HCT116 (cell line): Measurements from ENCODE around the gene CDK14. TPM values are rescaled to one million over a fixed set of nuclear protein-coding genes. Genes with fewer than 3 reads are reported as not detected.

Source experiments
- ATAC-seq: fragments of 200-7000 bp; cut with Tn5 transposase; 2 replicates; pipeline ENCODE4 v1.9.1; 2020; ENCODE audit warnings: mild to moderate bottlenecking, moderate library complexity
- BruUV-seq: library from RNA; stranded (reverse); fragments of 400-500 nt; replicated peaks from 2 replicates; lab custom pipeline; 2021; lab: Mats Ljungman, UMichigan
- CTCF ChIA-PET: fragments of 300-600 bp; sonication (Branson Sonifier 250); formaldehyde crosslinking; loops from one replicate; lab custom pipeline; 2021; ENCODE audit warnings: antibody characterized with exemption; lab: Charles Lee
- POLR2A ChIA-PET: fragments of 300-600, 350-600 bp; sonication (Branson Sonifier 250); formaldehyde crosslinking; loops from one replicate; lab custom pipeline; 2021; ENCODE audit warnings: antibody characterized with exemption; lab: Charles Lee
- RAD21 ChIA-PET, 2 experiments: fragments of 300-600 bp; sonication (Branson Sonifier 250); formaldehyde crosslinking; loops; one replicate each; lab custom pipeline; 2023; ENCODE audit warnings: low total read pairs in 2 of 2; ENCODE audit not compliant: uncharacterized antibody in 2 of 2, unreplicated experiment in 2 of 2, low non-redundant PET in 1 of 2; lab: Charles Lee
- DNase-seq: peaks from one replicate; pipeline ENCODE4 v3.0.0-alpha.2; 2010; ENCODE audit warnings: low read depth, low spot score
- H2AFZ ChIP-seq: fragments of 200-600 bp; shearing (Covaris generic), sonication (generic); 2 replicates; pipeline ENCODE4 v1.6.1; 2017; ENCODE audit warnings: low read depth, mixed run types, mixed read lengths, antibody characterized with exemption, low read length; ENCODE audit not compliant: poor library complexity, severe bottlenecking
- H3K27ac ChIP-seq: 2 replicates; pipeline ENCODE4 v1.5.1; 2012; ENCODE audit warnings: low read depth, low read length
- H3K27me3 ChIP-seq: fragments of 200-600 bp; sonication (generic); 2 replicates; pipeline ENCODE4 v1.6.1; 2016; ENCODE audit warnings: mixed run types, low read length, mixed read lengths; ENCODE audit not compliant: insufficient read depth
- H3K36me3 ChIP-seq, 2 experiments: fragments of 200-500 bp in 1 of 2; fragments of 200-600 bp in 1 of 2; sonication (Bioruptor generic) in 1 of 2; sonication (generic) in 1 of 2; 2 replicates each; pipeline versions ENCODE4 v1.5.1 to v1.6.1; 2014 to 2016; ENCODE audit warnings: low read length in 2 of 2, inconsistent platforms in 1 of 2, mixed read lengths in 1 of 2, mixed run types in 1 of 2; ENCODE audit not compliant: insufficient read depth in 2 of 2, control insufficient read depth in 1 of 2
- H3K4me1 ChIP-seq, 2 experiments: fragments of 200-600 bp in 1 of 2; sonication (generic) in 1 of 2; 2 replicates each; pipeline versions ENCODE4 v1.5.1 to v1.6.1; 2012 to 2017; ENCODE audit warnings: low read length in 2 of 2, inconsistent platforms in 1 of 2, mild to moderate bottlenecking in 1 of 2, mixed read lengths in 1 of 2, mixed run types in 1 of 2, moderate library complexity in 1 of 2; ENCODE audit not compliant: insufficient read depth in 2 of 2, control insufficient read depth in 1 of 2
- H3K4me2 ChIP-seq: fragments of 200-600 bp; sonication (generic); 2 replicates; pipeline ENCODE4 v1.6.1; 2017; ENCODE audit warnings: mixed run types, low read length, mixed read lengths
- H3K4me3 ChIP-seq, 2 experiments: fragments of 200-600 bp in 1 of 2; sonication (generic) in 1 of 2; replicated peaks in 1 of 2; 2 replicates each; pipeline ENCODE4 v1.5.1; 2011 to 2016; ENCODE audit warnings: low read length in 2 of 2, control low read depth in 1 of 2, low read depth in 1 of 2, mild to moderate bottlenecking in 1 of 2, mixed read lengths in 1 of 2, mixed run types in 1 of 2
- H3K79me2 ChIP-seq: fragments of 200-600 bp; sonication (generic); 2 replicates; pipeline ENCODE4 v1.6.1; 2017; ENCODE audit warnings: mild to moderate bottlenecking, mixed run types, low read length, moderate library complexity, mixed read lengths; ENCODE audit not compliant: insufficient read depth
- H3K9ac ChIP-seq: fragments of 200-600 bp; sonication (generic); 2 replicates; pipeline ENCODE4 v1.6.1; 2016; ENCODE audit warnings: low read length, mixed read lengths
- H3K9me2 ChIP-seq: fragments of 200-600 bp; sonication (generic), shearing (Covaris generic); 2 replicates; pipeline ENCODE4 v1.6.1; 2017; ENCODE audit warnings: mixed run types, mild to moderate bottlenecking, moderate library complexity; ENCODE audit not compliant: insufficient read depth
- H3K9me3 ChIP-seq, 2 experiments: fragments of 200-500 bp in 1 of 2; fragments of 200-600 bp in 1 of 2; sonication (Bioruptor generic) in 1 of 2; sonication (generic) in 1 of 2; 2 replicates each; pipeline ENCODE4 v1.6.1; 2014 to 2017; ENCODE audit warnings: low read length in 2 of 2, mixed read lengths in 2 of 2, inconsistent platforms in 1 of 2, low read depth in 1 of 2, mild to moderate bottlenecking in 1 of 2, mixed run types in 1 of 2, moderate library complexity in 1 of 2; ENCODE audit not compliant: control insufficient read depth in 1 of 2, insufficient read depth in 1 of 2
- H4K20me1 ChIP-seq: fragments of 200-600 bp; sonication (generic), shearing (Covaris generic); 2 replicates; pipeline ENCODE4 v1.6.1; 2017; ENCODE audit warnings: mixed run types, mild to moderate bottlenecking, moderate library complexity; ENCODE audit not compliant: insufficient read depth
- CBX3 ChIP-seq: IDR thresholded peaks from 2 replicates; pipeline ENCODE4 v1.6.1; 2012; ENCODE audit warnings: low read depth
- CEBPB ChIP-seq: IDR thresholded peaks from 2 replicates; pipeline ENCODE4 v1.6.1; 2012; ENCODE audit warnings: low read depth
- ELF1 ChIP-seq: IDR thresholded peaks from 2 replicates; pipeline ENCODE4 v1.6.1; 2012; ENCODE audit warnings: low read depth, borderline replicate concordance
- EZH2 ChIP-seq: fragments of 200-600 bp; sonication (generic); IDR thresholded peaks from 2 replicates; pipeline ENCODE4 v1.6.1; 2017; ENCODE audit warnings: antibody characterized with exemption, mixed run types
- EZH2phosphoT487 ChIP-seq: fragments of 200-600 bp; IDR thresholded peaks from 2 replicates; pipeline ENCODE4 v1.6.1; 2018; ENCODE audit warnings: antibody characterized with exemption, borderline replicate concordance
- FOSL1 ChIP-seq: IDR thresholded peaks from 2 replicates; pipeline ENCODE4 v1.6.1; 2012; ENCODE audit warnings: low read depth
- JUND ChIP-seq: IDR thresholded peaks from 2 replicates; pipeline ENCODE4 v1.6.1; 2012
- POLR2A ChIP-seq: IDR thresholded peaks from 2 replicates; pipeline ENCODE4 v1.7.0; 2011; ENCODE audit warnings: borderline replicate concordance; ENCODE audit not compliant: insufficient read depth, insufficient read length; ENCODE audit errors: extremely low read depth
- RAD21 ChIP-seq: IDR thresholded peaks from 2 replicates; pipeline ENCODE4 v1.6.1; 2012; ENCODE audit warnings: low read depth, mild to moderate bottlenecking
- SIN3A ChIP-seq: IDR thresholded peaks from 2 replicates; pipeline ENCODE4 v1.6.1; 2012; ENCODE audit warnings: low read depth
- SP1 ChIP-seq: IDR thresholded peaks from 2 replicates; pipeline ENCODE4 v1.6.1; 2012; ENCODE audit warnings: low read depth
- SRF ChIP-seq: IDR thresholded peaks from 2 replicates; pipeline ENCODE4 v1.6.1; 2012; ENCODE audit warnings: low read depth
- TCF7L2 ChIP-seq: IDR thresholded peaks from 2 replicates; pipeline ENCODE4 v1.7.0; 2011; ENCODE audit warnings: borderline replicate concordance, inconsistent platforms; ENCODE audit not compliant: insufficient read depth, insufficient read length; ENCODE audit errors: extremely low read depth
- YY1 ChIP-seq: IDR thresholded peaks from 2 replicates; pipeline ENCODE4 v1.6.1; 2011; ENCODE audit warnings: low read length, low read depth, moderate library complexity, mild to moderate bottlenecking; ENCODE audit not compliant: insufficient replicate concordance; ENCODE audit errors: extremely low read depth
- ZFX ChIP-seq: fragments of 450-650 bp; IDR thresholded peaks from 2 replicates; pipeline ENCODE4 v1.6.1; 2017
- intact Hi-C: fragments of 100-400 bp; cut with micrococcal nuclease; formaldehyde crosslinking; loops from 2 replicates; pipeline ENCODE4 v1.10.0; 2022
- total RNA-seq: library from RNA; stranded (reverse); gene quantifications from one replicate; pipeline ENCODE4 v1.2.1, GENCODE V29; 2021; ENCODE audit not compliant: unreplicated experiment
- TF ChIP-seq, protein P1 (sequence below): IDR thresholded peaks from 2 replicates; pipeline ENCODE4 v1.6.1; 2012
- TF ChIP-seq, protein P2 (sequence below), 3 experiments: fragments of 200-600 bp in 1 of 3; sonication (generic) in 1 of 3; IDR thresholded peaks in 2 of 3; conservative IDR thresholded peaks in 1 of 3; 2 replicates each; pipeline ENCODE4 v1.5.1; 2012 to 2017; ENCODE audit warnings: low read depth in 2 of 3, low read length in 2 of 3, antibody characterized with exemption in 1 of 3, borderline replicate concordance in 1 of 3, control low read depth in 1 of 3, mild to moderate bottlenecking in 1 of 3, mixed read lengths in 1 of 3, mixed run types in 1 of 3, moderate library complexity in 1 of 3; ENCODE audit not compliant: insufficient read depth in 1 of 3
- TF ChIP-seq, protein P3 (sequence below): IDR thresholded peaks from 2 replicates; pipeline ENCODE4 v1.6.1; 2012

CDK14 gene
- total RNA-seq, 1 experiment from 2014 or later = 10.2 TPM

DNA sequence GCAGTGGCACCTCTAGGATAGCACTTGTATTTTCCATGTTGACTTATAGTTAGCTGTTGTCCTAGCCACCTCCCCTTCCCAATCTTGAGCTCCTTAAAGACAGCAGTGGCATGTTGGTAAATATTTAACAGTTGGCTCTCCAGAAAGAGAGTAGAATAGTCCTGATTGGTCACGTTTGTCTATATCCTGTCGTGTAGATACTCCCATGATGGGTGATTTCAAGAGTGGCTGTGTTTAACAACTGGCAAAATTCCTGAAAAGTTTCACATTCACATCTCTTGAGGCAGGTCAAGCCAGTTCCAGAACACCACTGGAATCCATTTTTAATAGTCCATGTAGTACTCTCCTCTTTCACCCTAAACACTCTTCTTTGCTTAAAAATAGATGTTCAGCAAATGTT lies 599.9 kb downstream of the CDK14 start:
- Histone ChIP-seq H3K9me2 (no peaks in the 10 kb centered on the region), H3K27ac (no peak overlapping the region), H3K36me3 (no peaks in the 10 kb centered on the region), H3K4me3 (no peak overlapping the region), H3K27me3 (no peaks in the 10 kb centered on the region), H3K79me2 (no peaks in the 10 kb centered on the region), H3K4me2 (no peak overlapping the region), H2AFZ (no peak overlapping the region), H3K4me1 (no peaks in the 10 kb centered on the region), H4K20me1 (no peaks in the 10 kb centered on the region), H3K9ac (no peak overlapping the region), H3K9me3 (no peaks in the 10 kb centered on the region)
- no TSS peak for BruUV-seq
- ATAC-seq = no peak
- ChIA-PET POLR2A (no interaction called here), RAD21 (no interaction called here), CTCF (no interaction called here)
- TF ChIP-seq EZH2phosphoT487 (no peak), SRF (no peak), POLR2A (no peak), YY1 (no peak), CBX3 (no peak), EZH2 (no peak), SP1 (no peak), RAD21 (no peak), FOSL1 (no peak), CEBPB (no peak), ELF1 (no peak), SIN3A (no peak), TCF7L2 (no peak), ZFX (no peak), JUND (no peak)
- TF ChIP-seq, protein P1, sequence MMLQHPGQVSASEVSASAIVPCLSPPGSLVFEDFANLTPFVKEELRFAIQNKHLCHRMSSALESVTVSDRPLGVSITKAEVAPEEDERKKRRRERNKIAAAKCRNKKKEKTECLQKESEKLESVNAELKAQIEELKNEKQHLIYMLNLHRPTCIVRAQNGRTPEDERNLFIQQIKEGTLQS = no peak
- TF ChIP-seq, protein P2, sequence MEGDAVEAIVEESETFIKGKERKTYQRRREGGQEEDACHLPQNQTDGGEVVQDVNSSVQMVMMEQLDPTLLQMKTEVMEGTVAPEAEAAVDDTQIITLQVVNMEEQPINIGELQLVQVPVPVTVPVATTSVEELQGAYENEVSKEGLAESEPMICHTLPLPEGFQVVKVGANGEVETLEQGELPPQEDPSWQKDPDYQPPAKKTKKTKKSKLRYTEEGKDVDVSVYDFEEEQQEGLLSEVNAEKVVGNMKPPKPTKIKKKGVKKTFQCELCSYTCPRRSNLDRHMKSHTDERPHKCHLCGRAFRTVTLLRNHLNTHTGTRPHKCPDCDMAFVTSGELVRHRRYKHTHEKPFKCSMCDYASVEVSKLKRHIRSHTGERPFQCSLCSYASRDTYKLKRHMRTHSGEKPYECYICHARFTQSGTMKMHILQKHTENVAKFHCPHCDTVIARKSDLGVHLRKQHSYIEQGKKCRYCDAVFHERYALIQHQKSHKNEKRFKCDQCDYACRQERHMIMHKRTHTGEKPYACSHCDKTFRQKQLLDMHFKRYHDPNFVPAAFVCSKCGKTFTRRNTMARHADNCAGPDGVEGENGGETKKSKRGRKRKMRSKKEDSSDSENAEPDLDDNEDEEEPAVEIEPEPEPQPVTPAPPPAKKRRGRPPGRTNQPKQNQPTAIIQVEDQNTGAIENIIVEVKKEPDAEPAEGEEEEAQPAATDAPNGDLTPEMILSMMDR (IDR thresholded peaks at IDR 0.05 in 2 of 3, conservative IDR thresholded peaks at IDR 0.05 in 1 of 3; ENCODE audit: borderline replicate concordance in 1 of 3, insufficient read depth in 1 of 3, low read depth in 2 of 3, low read length in 2 of 3) = no peak
- TF ChIP-seq, protein P3, sequence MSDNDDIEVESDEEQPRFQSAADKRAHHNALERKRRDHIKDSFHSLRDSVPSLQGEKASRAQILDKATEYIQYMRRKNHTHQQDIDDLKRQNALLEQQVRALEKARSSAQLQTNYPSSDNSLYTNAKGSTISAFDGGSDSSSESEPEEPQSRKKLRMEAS = no peak
- intact Hi-C loops = no loop called here
- DNase-seq = no peak
